Measurements from ENCODE around the gene CIAPIN1.

The CIAPIN1 gene

DNA sequence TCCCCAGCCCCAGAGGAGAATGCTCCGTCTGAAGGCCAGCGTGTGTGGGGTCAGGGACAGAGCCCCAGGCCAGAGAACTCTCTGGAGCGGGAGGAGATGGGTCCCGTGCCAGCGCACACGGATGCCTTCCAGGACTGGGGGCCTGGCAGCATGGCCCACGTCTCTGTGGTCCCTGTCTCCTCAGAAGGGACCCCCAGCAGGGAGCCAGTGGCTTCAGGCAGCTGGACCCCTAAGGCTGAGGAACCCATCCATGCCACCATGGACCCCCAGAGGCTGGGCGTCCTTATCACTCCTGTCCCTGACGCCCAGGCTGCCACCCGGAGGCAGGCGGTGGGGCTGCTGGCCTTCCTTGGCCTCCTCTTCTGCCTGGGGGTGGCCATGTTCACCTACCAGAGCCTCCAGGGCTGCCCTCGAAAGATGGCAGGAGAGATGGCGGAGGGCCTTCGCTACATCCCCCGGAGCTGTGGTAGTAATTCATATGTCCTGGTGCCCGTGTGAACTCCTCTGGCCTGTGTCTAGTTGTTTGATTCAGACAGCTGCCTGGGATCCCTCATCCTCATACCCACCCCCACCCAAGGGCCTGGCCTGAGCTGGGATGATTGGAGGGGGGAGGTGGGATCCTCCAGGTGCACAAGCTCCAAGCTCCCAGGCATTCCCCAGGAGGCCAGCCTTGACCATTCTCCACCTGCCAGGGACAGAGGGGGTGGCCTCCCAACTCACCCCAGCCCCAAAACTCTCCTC is 64.5 kb downstream of the CIAPIN1 start:
- no peak for DNase-seq (ENCODE audit: low read depth)

GRCh38 chr16:57381791-57382534 is 65.2 kb downstream of the CIAPIN1 start:
- DNase-seq (ENCODE audit: low read depth): no peak

- no peak for DNase-seq (ENCODE audit: low read depth)
These were observed 66.3 kb downstream of the CIAPIN1 start for GRCh38 chr16:57380671-57381462.

- no peak for DNase-seq (ENCODE audit: low read depth)
These were observed 67.6 kb downstream of the CIAPIN1 start for GRCh38 chr16:57379579-57379978.

All from activated T-cell treated with anti-CD3 and anti-CD28 coated beads for 24 hours (primary cell).